Urinary bladder (tissue), 4 donors: ENCODE measurements around the gene TMPRSS9. TPM values are rescaled to one million over a fixed set of nuclear protein-coding genes. Genes with fewer than 3 reads are reported as not detected.

Experiments used
- DNase-seq: peaks from one replicate; pipeline ENCODE4 v3.0.0-alpha.2; 2015; ENCODE audit errors: extremely low spot score
- H3K27ac ChIP-seq: one replicate; pipeline ENCODE4 v1.5.1; 2013; ENCODE audit warnings: low read depth, mild to moderate bottlenecking, moderate library complexity
- H3K36me3 ChIP-seq: one replicate; pipeline ENCODE4 v1.6.1; 2013; ENCODE audit warnings: mild to moderate bottlenecking, moderate library complexity; ENCODE audit not compliant: insufficient read depth
- H3K4me1 ChIP-seq: one replicate; pipeline ENCODE4 v1.6.1; 2013; ENCODE audit warnings: mild to moderate bottlenecking, moderate library complexity; ENCODE audit not compliant: insufficient read depth
- H3K4me3 ChIP-seq: one replicate; pipeline ENCODE4 v1.5.1; 2013; ENCODE audit warnings: low read depth, low read length
- WGBS: extraction: QIAGEN DNeasy Blood & Tissue Kit; methylation state at CpG from one replicate; pipeline ENCODE4 v1.1.7; 2013; 5-methylcytosine and 5-hydroxymethylcytosine counted together
- polyA plus RNA-seq: library from polyadenylated mRNA; stranded (reverse); fragments of 200-250 nt; gene quantifications from one replicate; pipeline ENCODE4 v1.2.3, GENCODE V29; 2013
- total RNA-seq: library from RNA; depleted of rRNA; stranded (reverse); fragments of >200 nt; gene quantifications from one replicate; pipeline ENCODE4 v1.2.3, GENCODE V29; 2014
- donor health status: healthy with polysubstance abuse.
- donor health status: healthy.

Gene TMPRSS9
- 0.11 TPM for total RNA-seq
- 0.06 TPM for polyA plus RNA-seq

DNA sequence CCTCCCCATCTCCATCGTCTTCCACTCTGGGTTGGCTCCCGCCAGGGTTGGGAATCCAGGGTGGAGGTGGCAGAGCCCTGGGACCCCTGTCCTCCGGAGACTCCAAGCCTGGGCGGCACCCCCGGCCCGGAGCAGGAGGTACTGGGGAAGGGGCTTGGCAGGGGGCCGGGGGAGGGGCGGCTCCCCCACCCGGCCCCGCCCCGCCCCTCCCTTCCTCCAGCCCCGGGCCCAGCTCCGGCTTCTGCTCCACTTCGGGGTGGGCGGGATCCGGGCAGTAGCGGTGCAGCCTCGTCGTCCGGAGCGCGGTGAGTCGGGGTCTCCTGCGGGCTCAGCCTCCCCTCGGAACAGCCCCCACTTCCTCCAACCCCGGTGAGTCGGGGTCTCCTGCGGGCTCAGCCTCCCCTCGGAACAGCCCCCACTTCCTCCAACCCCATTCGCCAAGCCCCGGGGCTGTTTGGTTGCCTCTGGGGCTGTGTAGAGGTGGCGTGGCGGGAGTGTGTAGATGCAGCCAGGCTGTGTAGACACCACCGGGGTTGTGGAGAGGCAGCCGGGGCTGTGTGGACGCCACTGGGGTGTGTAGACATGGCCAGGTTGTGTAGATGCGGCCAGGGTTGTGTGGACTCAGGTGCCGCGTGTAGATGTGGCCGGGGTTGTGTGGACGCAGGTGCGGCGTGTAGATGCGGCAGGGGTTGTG lies at the start of gene TMPRSS9:
TSS of gene TMPRSS9 (plus strand) at position 274 of the 694 bp plus-strand sequence. CDS start 29,521 bp downstream, outside the sequence.
- no peak for DNase-seq
- Histone ChIP-seq H3K36me3 (no peaks in the 10 kb centered on the region), H3K4me1 (no peaks in the 10 kb centered on the region), H3K27ac (no peak within 1 kb of the TSS), H3K4me3 (no peak within 1 kb of the TSS)
- WGBS: 24% methylated on average over 44 of the region's 44 CpGs

DNA sequence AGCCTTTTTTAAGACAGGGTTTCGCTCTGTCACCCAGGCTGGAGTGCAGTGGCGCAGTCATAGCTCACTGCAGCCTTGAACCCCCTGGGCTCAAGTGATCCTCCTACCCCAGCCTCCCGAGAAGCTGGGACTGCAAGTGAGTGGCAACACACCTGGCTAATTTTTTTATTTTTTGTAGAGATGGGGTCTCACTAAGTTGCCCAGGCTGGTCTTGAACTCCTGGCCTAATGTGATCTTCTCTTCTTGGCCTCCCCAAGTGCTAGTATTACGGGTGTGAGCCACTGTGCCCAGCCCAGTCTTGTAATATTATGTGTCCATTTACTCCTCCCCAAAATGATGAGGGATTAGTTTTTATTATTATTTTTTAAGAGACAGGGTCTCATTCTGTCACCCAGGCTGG lies 49.0 kb upstream of the TMPRSS9 start:
- 92% methylated on average over 4 of the region's 4 CpGs for WGBS
- no peak overlapping the region for H3K4me3 ChIP-seq
- no peak overlapping the region for H3K27ac ChIP-seq
- no peak for DNase-seq
- no peaks in the 10 kb centered on the region for H3K4me1 ChIP-seq
- no peaks in the 10 kb centered on the region for H3K36me3 ChIP-seq

DNA sequence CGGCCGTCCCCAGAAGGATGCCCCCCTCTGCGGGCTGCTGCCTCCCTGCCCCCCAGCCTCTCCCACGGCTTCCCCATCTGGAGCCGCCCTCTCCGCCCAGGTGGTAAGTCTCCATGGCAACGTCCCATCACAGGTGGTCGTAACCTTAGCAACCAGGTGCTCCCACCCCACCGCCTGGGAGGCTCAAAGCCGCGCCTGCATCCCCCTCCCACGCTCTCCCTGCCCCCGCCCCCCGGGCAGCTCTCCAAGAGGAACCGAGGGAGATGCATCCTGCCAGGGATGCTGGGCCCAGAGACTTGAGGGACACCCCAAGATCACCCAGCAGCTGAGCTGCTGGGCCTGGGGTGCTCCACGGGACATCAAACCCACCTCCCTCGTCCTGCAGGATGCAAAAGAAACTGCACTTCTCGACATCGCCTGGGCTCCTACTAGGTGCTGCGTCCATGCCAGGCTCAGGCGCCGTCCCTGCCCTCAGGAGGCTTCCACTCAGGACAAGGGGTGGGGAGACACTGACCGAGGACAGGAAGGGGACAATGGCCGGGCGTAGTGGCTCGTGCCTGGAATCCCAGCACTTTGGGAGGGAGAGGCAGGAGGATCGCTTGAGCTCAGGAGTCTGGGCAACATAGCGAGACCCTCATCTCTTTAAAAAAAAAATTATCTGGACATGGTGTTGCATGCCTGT lies 47.1 kb upstream of the TMPRSS9 start:
- Histone ChIP-seq H3K36me3 (no peaks in the 10 kb centered on the region), H3K4me1 (no peaks in the 10 kb centered on the region), H3K4me3 (no peak overlapping the region), H3K27ac (no peak overlapping the region)
- no peak for DNase-seq
- WGBS: 38% methylated on average over 28 of the region's 28 CpGs

DNA sequence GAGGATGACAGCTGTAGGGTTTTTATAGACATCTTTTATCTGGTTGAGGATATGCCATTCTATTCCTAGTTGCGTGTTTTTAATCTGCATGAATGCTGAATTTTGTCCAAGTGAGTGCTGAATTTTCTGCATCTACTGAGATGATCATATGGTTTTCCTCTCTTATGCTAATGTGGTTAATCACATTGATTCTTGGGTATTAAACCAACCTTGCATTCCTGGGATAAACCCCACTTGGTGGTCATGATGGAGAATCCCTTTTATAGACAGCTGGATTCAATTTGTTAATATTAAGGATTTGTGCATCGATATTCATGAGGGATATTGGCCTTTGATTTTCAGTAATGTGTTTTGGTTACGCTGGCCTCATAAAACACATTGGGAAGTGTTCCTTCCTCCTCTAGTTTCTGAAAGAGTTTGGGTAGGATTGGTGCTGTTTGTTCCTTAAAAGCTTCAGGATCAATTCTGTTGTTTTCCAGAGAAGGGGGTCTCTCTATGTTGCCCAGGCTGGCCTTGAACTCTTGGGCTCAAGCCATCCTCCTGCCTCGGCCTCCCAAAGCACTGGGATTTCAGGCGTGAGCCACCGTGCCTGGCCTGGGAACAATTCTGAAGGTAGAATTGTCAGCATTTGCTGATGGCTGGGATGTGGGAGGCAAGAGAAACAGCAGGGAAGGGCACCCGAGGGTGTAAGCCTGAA lies 44.8 kb upstream of the TMPRSS9 start:
- WGBS: 82% methylated on average over 7 of the region's 7 CpGs
- no peaks in the 10 kb centered on the region for H3K36me3 ChIP-seq

DNA sequence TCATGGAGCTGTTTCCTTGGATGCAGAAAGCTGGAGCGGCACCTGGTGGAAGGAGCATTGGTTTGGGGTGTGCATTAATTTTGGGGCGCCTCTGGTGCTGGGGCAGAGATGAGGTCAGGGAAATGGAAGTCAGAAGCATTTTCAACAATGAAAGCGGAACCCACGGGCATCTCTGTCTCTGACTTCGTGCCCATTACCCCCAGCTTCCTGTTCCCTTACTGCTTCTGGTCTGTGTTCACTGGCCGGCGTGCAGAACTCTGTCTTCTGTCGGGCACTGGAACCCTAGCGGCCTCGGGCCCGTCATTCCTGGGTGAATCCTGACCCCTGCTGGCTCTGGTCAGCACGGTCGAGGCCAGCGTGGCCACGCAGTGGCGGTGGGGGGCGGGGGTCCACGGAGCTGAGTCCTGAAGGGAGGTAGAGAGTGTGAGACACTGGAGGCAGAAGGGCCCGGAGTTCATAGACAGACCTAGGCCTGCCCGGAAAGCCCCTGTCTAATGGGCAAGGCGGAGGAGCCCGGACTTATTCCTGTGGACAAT lies 44.2 kb upstream of the TMPRSS9 start:
- DNase-seq: no peak
- H3K27ac ChIP-seq: no peak overlapping the region
- H3K4me1 ChIP-seq: no peaks in the 10 kb centered on the region
- H3K36me3 ChIP-seq: no peaks in the 10 kb centered on the region
- H3K4me3 ChIP-seq: no peak overlapping the region
- WGBS: 28% methylated on average over 22 of the region's 22 CpGs

More for the DNA sequence above, 44.8 kb upstream of the TMPRSS9 start:
- DNase-seq: no peak
- Histone ChIP-seq H3K4me3 (no peak overlapping the region), H3K4me1 (no peaks in the 10 kb centered on the region), H3K27ac (no peak overlapping the region)

DNA sequence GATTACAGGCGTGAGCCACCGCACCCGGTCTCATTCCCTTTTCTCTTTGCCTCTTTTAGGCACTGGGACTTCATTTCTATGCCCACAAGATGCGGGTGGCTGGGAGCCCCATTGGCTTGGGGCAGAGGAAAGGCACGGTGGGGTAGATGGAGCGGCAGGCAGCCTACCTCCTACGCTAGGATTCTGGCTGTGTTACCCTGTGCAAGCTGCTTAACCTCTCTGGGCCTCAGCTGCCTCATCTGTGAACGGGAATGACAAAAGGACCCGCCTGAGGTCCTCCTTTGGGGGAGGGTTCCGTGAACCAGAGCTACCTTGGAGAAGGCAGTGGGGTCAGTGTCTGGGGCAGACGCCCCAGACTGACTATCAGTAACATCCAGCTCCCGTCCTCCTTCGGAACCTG lies 42.8 kb upstream of the TMPRSS9 start:
- Histone ChIP-seq H3K4me1 (no peaks in the 10 kb centered on the region), H3K36me3 (peaks cover 2% of the 10 kb centered on the region), H3K27ac (no peak overlapping the region), H3K4me3 (no peak overlapping the region)
- DNase-seq: no peak
- 91% methylated on average over 13 of the region's 13 CpGs for WGBS

DNA sequence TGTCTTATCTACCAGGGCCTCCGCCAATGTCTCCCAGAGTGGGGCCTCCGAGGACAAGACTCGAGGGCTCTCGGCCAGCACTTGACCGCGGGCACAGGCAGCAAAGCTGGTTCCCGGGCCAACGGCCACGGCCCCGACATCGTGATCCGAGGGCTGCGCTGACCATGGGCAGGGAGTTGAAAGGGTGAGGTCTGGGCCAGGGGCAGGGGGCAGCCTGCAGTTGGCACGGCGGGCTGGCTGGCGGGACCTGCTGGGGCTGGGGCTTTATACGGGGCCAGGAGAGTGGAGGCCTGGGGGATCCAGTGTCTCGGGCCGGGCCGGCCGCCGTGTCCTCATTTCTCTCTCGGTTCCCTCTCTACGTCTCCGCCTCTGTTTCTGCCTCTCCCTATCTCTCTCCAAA lies 42.3 kb upstream of the TMPRSS9 start:
- H3K4me1 ChIP-seq: no peaks in the 10 kb centered on the region
- H3K4me3 ChIP-seq: no peak overlapping the region
- peaks cover 2% of the 10 kb centered on the region for H3K36me3 ChIP-seq
- WGBS: 76% methylated on average over 25 of the region's 25 CpGs
- no peak for DNase-seq
- no peak overlapping the region for H3K27ac ChIP-seq

DNA sequence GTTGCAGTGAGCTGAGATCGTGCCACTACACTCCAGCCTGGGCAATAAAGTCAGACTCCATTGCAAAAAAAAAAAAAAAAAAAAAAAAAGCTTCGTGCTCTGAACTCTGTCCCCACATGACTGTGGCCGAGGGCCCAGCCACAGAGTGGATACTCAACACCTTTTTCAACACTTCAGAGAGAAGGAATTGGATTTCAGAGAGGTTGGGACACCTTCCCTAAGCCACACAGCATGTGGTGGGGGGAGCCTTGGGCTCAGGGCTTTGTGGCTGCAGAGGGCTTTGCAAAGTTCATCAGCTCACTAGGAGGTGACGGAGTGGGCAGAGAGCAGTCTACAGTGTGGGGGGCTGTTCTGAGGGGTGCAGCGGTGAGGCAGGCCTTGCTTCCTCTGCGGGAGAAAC lies 41.1 kb upstream of the TMPRSS9 start:
- 88% methylated on average over 6 of the region's 6 CpGs for WGBS
- no peak overlapping the region for H3K27ac ChIP-seq

DNA sequence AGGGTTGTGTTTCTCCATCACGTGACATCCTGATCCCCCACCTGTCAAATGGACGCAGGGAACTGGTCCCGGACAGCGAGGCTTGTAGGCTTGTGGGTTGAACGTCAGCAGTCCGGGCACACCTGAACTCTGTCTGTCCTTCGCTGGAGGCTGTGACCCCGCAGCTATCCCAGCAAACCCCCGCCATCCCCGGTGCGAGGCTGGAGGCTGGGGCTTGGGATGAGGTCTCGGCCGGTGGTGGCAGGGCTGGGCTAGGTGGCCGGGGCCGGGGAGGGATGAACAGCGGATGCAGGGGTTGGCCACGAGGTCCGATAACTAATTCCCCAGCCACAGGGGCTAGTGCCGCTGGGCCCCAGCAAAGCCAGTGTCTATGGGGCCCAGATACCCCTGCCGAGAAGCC lies 40.5 kb upstream of the TMPRSS9 start:
- Histone ChIP-seq H3K4me1 (no peaks in the 10 kb centered on the region), H3K27ac (no peak overlapping the region), H3K36me3 (peaks cover 5% of the 10 kb centered on the region), H3K4me3 (no peak overlapping the region)
- no peak for DNase-seq
- WGBS: 84% methylated on average over 20 of the region's 20 CpGs

More for the DNA sequence above, 41.1 kb upstream of the TMPRSS9 start:
- Histone ChIP-seq H3K4me3 (no peak overlapping the region), H3K4me1 (no peaks in the 10 kb centered on the region), H3K36me3 (peaks cover 5% of the 10 kb centered on the region)
- no peak for DNase-seq

DNA sequence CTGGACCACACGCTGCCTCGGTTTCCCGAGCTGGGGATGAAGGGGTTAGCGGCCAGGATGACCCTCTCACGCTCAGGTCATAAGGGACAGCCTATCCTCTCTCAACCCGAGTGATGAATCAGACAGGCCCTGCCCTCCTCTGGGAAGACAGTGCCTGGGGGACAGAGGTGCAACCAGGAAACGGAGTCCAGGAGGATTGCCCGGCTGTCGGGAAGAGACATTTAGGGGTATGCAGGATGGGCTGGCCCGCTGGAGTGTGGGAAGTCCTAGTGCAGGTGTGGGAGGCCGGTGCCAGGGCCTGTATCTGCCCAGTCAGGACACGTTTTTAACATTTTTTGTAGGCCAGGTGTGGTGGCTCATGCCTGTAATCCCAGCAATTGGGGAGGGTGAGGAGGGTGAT lies 40.0 kb upstream of the TMPRSS9 start:
- Histone ChIP-seq H3K4me3 (no peak overlapping the region), H3K36me3 (peaks cover 5% of the 10 kb centered on the region), H3K4me1 (no peaks in the 10 kb centered on the region), H3K27ac (no peak overlapping the region)
- DNase-seq: no peak
- 65% methylated on average over 12 of the region's 12 CpGs for WGBS

DNA sequence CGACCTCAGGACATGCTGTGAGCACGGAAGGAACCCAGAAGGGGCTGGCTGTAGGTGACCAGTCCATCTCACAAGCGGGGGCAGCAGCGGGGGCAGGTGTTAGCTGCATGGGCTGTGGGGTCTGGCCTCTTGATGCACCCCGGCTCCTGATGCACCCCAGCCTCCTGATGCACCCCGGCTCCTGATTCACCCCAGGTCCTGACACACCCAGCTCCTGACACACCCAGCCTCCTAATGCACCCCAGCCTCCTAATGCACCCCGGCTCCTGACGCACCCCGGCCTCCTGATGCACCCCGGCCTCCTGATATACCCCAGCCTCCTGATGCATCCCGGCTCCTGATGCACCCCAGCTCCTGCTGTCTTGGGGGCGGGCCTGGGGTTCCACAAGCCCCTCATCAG lies 39.1 kb upstream of the TMPRSS9 start:
- 84% methylated on average over 12 of the region's 12 CpGs for WGBS
- no peak overlapping the region for H3K4me3 ChIP-seq
- peaks cover 5% of the 10 kb centered on the region for H3K36me3 ChIP-seq
- DNase-seq: no peak
- H3K27ac ChIP-seq: no peak overlapping the region
- no peaks in the 10 kb centered on the region for H3K4me1 ChIP-seq

DNA sequence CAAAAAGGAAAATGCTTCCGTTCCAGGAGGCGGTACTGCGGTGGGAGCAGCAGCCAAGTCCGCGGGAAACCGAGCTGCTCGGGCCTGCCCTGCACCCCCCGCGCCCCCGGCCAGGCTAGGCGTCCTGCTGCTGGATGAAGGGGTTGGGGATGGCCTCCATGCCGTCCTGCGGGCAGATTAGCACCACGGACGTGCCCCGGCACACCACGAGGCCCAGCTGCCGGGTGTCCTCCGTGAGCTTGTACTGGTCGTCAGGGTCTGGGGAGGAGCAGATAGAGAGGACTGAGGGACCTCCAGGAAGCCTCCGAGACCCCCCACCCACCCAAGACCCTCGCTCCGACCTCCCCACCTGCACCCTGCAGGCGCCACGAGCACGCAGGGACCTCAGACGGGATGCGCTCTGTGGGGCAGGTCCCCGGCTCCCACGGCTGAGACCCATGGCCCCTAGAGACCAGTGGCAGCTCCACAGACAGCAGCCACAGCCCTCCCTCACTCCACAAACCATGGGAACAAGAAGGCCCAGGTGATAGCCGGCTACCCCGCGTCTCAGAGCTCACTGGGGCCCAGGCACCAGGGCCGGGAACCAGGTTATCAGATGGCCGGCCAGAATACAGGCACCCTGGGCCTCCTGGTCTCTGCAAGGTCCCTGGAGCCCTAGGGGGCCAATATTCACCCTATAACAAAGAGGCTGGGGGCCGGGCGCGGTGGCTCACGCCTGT lies 38.3 kb upstream of the TMPRSS9 start:
- peaks cover 5% of the 10 kb centered on the region for H3K36me3 ChIP-seq
- 92% methylated on average over 39 of the region's 39 CpGs for WGBS

DNA sequence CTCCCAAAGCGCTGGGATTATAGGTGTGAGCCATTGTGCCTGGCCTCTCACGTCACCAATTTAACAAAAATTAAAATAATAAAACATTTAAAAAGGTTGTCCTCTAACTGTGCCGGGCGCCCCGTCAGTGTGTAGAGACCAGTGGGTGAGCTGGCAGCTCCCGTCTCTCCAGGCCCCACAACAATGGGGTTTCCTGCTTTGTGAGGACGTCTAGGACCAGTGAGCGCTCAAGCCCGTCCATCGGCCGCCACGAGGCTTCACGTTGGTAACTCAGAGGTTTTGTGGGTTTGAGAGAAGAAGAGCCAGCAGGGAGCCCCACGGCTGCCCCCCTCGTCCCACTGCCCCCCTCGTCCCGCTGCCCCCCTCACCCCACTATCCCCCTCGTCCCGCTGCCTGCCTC lies 36.4 kb upstream of the TMPRSS9 start:
- peaks cover 2% of the 10 kb centered on the region for H3K4me1 ChIP-seq
- WGBS: 93% methylated on average over 19 of the region's 19 CpGs
- peaks cover 5% of the 10 kb centered on the region for H3K36me3 ChIP-seq
- H3K4me3 ChIP-seq: no peak overlapping the region
- no peak for DNase-seq
- no peak overlapping the region for H3K27ac ChIP-seq

More for the DNA sequence above, 38.3 kb upstream of the TMPRSS9 start:
- no peak for DNase-seq
- Histone ChIP-seq H3K27ac (no peak overlapping the region), H3K4me3 (no peak overlapping the region), H3K4me1 (no peaks in the 10 kb centered on the region)
